ENCODE data around the gene WDR70.
"Not testable (repeated sequence)": the region's sequence is repeated elsewhere in the genome, so short reads cannot be mapped to it uniquely, and the experiment has no call there.

The WDR70 gene

DNA sequence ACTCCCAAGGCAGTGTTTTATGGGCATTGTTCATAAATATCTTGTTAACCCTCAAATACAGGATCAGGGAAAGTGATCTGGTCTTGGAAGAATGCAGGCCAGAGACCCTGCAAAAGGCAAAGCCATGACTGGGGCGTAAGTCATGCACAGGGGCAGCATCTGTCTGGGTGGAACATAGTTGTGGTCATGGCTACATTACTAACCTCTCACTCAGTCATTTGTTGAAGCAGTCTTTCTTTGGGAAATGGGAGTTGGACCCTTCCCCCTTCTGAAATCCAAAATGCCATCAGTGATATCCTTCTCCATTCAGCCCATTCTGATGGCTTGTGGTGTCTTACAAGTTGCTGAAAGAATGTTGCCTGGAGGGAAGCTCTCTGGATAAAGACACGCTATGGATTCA, 392.6 kb downstream of the WDR70 start:
- DNase-seq = no peak

DNA sequence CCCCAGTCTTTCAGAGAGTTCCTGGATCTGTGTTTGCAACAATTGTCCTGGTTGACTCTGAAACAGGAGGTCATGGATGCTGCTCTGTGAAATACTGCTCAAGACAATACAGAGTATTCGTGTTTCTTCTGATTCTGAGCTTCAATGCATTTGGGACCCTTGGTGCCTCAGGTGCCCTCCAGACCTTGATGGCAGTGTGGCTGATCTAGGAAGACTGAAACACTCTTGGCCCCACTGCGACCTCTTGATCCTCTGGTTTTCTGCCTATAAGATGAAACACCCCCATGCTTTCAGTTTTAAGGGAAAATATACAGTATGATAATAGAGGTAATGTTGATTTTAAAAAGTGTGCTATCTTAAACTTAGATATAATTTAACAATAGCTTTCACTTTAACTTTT, 393.1 kb downstream of the WDR70 start:
- no peak for DNase-seq

DNA sequence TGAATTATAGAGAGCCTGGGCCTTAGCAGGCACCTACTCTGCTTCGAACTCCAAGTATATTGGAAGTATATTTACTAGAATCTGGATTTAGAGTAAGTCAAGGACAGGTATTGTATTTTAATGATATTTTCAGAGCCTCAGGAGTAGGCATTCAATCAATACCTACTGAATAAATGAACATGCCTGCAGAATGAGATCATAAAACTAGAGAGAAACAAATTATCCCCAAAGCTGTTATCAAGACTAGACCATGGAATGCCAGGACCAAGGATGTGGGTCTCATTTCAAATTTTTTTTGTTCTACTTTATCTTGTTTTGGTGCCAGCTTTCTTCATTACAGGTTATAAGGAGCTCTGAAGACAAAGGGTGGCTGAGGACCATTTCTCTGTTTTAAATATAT, 394.7 kb downstream of the WDR70 start:
- no peak for DNase-seq

DNA sequence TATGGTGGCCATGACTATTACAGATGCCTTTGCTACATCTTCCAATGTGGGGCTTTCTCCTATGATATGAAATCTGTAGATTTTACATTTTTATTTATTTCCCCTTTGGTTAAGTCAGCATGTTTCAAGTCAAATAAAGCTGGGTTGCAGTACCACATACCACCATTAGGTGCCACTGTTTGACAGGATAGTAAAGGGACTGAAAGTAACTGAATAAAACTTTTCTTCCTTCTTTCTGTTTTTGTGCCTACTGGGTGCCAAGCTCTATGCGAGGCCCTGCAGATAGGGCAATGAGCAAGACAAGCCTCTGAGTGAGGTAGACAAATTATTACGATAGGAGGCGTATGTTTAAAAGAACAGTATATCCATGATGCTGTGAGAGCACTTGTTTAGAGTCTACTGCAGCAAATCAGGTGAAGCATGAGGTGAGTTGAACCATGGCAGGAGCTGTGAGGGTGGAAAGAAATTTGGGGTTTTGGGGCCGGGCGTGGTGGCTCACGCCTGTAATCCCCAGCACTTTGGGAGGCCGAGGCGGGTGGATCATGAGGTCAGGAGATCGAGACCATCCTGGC, 395.9 kb downstream of the WDR70 start:
- no peak for DNase-seq

DNA sequence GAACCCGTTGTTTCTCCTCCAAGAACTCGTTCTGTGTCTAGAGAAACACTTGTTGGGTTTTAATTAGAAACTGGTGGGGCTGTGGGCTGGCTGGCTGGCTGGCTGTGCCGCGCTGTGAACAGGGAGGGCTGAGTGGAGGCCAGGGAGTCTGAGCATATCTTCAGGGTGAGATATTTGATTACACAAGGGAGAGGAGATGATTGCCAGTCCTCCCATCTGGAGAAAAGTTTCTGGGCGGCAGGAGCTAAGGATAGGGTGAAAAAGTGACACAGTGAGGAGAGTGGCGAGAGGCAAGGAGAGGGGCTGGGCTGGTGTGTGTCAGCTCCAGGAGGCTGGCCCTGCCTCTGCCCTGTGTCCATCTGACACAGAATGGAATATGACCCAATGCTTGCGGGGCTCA, 397.7 kb downstream of the WDR70 start:
- DNase-seq = no peak

DNA sequence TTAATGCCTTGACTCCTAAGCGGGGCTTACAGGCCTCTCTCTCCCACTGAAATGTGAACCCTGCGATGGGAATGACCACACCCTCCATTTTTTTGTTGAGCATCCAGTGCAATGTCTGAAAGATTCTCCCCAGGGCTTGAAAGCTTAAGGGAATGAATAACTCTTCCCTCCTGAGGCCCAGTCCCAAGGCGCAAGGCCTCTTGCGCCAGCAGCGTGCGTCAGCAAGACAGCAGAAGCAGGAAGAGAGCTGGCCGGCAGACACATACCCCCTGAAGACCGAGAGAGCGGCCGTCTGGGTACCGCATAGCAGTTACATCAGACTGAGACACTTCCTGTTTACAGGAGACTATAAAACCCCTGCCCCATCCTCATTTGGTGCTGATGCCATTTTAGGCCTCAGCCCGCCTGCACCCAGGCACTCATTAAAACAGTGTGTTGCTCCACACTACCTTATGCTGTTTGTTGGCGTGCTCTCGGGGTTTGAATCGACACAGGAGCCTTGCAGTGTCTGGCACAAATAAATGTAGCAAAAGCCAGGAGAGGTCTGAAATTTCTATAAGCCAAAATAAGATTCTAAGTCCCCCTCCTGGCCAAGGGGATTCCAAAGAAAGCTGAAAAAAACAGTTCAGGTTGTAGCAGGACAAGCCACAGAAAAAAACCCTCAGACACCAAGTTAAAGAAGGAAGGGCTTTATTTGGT, 398.5 kb downstream of the WDR70 start:
- no peak for DNase-seq

DNA sequence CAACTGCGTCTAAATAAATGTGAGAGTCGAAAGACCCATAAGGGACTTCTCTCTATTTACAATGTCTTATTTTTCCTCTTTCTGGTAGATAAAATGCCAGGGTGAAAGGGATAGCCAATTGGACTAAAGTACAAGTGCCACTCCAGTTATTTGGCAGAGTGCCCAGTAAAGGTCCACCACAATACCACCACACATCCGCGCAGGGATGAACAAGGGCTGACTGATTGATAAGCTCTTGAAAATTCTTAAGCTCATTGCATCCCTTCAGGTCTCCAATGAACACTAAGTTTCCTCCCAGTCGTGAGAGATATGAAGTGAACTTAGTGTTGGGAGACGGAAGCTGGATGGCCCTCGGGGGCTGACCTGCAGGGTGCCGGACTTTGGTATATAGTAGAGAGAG, 402.3 kb downstream of the WDR70 start:
- DNase-seq = not testable (repeated sequence)

DNA sequence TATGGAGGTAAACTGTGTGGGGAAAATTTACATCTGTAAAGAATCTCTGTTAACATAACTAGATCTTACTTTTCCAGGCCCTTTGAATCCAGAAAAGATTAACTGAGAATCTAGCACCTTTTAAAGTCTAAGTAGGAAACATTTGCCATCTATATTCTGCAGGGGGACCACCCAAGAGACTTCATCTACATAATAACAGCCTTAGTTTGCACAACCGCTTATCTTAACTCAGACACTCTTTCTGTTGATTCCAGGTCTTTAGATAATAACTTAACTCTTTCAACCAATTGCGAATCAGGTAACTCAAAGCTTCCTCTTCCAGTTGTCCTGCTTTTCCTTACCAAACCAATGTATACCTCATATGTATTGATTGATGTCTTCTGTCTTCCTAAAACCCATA, 407.3 kb downstream of the WDR70 start:
- no peak for DNase-seq

DNA sequence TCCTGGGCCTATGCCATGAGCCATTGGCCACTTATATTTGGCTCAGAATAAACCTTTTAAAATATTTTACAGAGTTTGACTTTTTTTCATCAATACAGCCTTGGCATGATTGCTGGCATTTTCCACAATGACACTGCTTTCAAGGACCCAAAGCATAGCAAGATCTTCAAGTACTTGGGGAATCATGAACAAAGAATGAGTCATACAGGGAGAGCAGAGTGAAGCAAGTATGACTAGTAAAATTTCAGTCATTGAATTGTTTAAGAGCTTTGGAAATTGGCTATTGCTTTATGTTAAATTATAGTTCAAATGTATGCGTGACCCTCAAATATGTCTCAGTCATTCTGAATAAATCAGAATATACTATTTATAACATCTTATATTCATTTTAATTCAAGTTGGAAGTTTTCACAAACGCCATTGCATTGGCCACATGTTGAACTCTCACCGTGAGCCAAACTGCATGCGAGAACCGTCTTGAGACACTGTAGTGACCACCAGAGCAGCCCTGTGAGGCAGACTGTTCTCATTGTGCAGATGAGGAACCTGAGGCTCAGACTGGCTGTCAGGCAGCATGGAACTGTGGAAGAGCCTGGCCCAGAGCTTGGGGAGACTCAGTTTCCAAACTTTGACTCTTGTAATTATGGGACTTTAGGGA, 407.9 kb downstream of the WDR70 start:
- no peak for DNase-seq

DNA sequence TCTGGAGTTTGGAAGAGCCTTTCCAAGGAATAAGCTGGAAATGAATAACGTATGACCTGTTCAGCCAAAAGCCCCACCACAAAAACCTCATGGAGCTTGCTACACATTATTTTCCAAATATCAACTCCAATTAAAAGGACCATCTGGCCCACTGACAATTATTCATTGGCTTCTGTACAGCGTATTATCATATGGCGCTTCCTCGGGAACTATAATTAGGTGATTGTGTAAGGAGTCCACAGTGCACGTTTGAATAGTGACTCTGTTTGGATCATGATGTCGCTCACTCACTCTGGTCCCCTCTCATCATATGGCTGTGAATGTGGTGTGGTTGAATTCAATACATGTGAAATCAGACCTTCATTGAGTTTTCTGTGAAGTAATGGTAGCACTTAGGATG, 408.6 kb downstream of the WDR70 start:
- DNase-seq = no peak

DNA sequence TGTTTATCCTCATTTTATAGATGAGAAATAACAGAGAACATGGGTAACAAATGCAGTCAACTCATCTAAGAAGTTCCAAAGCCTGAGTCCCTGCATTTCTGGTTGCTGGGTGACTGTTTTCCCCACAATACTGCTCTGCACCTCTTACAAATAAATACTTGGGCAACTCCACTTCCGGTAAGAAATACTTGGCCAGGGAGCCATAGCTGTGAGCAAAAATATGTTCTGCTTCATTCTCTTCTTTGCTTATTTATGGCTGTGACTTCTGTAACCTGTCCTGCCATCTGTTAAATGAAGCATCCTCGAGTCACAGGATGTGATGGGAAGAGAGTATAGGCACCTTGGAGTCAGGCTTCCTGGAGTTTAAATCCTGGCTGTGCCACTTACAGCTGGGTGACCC, 410.9 kb downstream of the WDR70 start:
- DNase-seq = no peak

DNA sequence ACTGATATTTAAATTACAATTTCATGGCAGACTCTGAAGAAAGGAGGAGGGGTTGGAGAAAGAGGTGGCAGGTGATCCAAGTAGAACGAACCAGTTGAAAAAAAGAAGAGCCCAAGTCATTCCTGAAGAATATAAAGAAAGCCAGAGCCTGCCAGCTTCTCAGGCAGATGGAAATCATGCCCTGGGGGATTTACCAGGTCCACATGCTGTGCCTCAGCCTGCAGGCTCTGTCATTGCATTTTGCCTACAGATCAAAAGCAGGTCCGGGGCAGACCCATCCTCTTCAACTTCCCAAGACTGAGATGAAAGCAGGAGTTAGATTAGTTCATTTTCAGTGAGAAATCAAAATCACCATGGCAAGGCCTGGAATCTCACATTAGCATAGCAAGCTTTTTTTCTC, 412.2 kb downstream of the WDR70 start:
- DNase-seq = no peak

DNA sequence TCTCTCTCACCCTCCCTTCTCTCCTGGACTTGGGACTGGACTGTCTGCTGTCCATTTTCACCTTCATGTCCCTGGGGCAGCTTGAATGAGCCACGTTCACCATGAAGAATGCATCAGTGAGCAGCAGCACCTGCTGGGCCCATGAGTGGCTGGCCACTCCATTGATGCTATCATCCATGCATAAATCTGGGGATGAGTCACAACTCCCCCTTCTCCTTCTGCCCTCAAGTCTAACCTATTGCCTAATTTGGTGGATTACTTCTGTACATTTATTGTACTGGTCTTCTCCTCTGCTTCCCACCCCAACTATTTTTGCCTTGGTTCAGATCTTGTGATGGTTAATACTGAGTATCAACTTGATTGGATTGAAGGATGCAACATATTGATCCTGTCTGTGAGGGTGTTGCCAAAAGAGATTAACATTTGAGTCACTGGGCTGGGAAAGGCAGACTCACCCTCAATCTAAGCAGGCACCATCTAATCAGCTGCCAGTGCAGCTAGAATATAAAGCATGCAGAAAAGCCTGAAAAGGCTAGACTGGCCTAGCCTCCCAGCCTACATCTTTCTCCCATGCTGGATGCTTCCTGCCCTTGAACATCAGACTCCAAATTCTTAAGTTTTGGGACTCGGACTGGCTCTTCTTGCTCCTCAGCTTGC, 414.0 kb downstream of the WDR70 start:
- no peak for DNase-seq

DNA sequence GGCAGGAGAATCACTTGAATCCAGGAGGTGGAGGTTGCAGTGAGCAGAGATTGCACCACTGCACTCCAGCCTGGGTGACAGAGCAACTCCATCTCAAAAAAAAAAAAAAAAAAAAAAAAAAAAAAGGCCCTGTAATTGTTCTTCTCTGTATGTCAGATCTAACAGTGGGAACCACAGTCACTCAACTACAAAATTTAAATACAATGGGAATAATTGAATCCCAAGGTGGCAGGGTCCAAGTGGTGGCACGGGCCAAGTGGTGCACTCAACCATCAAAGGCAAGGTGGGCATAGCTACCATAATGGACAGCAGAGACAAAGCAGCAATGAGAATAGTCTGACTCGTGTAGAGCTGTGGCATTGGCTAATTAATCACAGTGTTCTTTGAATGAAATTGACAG, 416.2 kb downstream of the WDR70 start:
- DNase-seq = not testable (repeated sequence)

DNA sequence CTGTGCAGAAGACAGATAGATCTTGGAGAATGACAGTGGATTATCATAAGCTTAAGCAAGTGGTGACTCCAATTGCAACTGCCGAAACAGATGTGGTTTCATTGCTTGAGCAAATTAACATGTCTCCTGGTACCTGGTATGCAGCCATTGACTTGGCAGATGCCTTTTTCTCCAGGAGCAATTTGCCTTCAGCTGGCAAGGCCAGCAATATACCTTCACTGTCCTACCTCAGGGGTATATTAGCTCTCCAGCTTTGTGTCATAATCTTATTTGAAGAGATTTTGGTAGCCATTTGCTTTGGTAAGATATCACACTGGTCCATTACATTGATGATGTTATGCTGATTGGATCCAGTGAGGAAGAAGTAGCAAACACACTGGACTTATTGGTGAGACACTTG, 417.3 kb downstream of the WDR70 start:
- DNase-seq = not testable (repeated sequence)

DNA sequence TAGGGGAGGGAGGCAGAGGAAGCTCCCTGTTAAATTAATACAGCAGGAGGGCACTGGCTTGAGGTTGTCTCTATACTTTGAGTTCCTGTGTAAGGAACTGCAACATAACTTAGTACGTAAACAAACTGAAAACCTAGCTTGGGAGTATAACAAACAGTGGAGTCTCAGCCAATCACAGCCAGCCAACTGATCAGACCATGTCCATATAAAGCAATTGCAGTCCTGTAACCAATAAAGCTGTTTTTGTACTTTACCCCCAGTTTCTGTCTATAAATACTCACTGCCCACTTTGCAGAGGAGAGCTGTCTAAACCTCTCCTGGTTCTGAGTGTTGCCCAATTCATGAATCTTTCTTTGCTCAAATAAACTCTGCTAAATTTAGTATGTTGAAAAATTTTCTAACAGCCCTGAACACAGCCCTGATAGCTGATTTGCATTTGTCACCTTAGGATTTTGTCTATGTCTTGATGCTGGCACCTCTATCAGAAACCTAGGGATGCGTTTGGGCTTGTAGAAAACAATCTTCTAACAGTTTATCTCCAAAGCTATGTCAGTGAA, 420.8 kb downstream of the WDR70 start:
- DNase-seq = no peak

DNA sequence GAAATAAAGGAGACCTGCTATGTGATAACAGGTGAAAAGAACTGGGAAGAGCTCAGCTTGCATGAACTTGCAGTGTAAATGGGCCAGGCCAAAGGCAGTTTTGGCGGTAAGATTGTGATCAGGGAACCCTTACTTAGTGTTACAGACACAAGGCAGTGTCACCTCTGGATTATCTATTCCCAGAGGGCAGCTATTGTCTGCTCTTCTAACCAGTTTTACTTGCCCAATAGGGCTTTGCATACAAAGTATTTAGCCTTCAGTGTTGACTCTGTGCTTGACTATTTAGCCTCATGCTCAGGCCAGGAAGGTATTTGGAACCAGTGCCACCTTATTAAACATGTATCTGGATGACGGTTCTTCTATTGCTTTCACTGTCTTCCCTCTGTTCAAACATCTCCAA, 422.4 kb downstream of the WDR70 start:
- no peak for DNase-seq

All from bone marrow (tissue), 2 donors.